Measurements from ENCODE around the gene TBCK. TPM values are rescaled to one million over a fixed set of nuclear protein-coding genes. Genes with fewer than 3 reads are reported as not detected.

Gene TBCK
- total RNA-seq, 4 donors from 2014 or later = 49.2 to 70.6 (median 58.7) TPM

GRCh38 chr4:106046083-106046482, 269.9 kb downstream of the TBCK start:
- no peaks in the 10 kb centered on the region for H3K9me3 ChIP-seq
- H3K4me1 ChIP-seq = peaks cover 0 to 6% of the 10 kb centered on the region in 2 donors
- H3K4me3 ChIP-seq (replicated peaks in 1 of 3) = no peak overlapping the region
- no peaks in the 10 kb centered on the region for H3K27me3 ChIP-seq
- TF ChIP-seq POLR2A (IDR thresholded peaks at IDR 0.05) = no peak
- WGBS, 2 donors = 98% methylated on average over 3 of the region's 3 CpGs
- intact Hi-C loops (cut with DNase I) = no loop called here
- no peaks in the 10 kb centered on the region for H3K36me3 ChIP-seq
- no peak overlapping the region for H3K27ac ChIP-seq
- DNase-seq = no peak

DNA sequence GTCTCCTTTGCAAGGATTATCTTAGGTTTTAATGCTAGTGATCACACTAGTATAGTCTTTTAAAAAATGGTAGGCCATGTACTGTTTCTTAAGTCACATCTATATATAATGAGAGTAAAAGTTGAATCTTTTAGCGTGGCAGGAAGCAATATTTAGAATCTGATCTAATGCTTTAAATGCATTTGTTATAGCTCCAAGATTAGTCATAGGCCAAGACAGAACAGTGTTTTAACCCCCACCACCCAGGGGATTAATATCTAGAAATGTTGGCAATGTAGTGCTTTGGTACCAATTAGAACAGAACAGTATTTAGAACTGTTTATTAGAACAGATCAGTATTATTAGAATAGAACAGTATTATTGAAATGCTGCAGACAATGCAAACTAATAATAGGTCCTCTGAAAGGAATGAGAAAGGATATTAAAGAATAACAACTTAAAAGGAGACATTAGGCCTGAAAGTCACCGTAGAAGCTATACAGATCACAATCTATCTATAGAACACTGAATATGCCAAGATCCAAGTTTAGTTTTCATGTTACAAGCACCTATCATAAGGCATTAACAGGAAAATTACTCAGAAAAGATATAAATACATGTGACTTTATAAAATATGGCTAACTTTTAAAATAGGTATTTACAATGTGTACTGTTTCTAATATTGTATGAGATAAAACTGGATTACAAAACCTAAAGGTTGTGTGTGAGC, 274.6 kb downstream of the TBCK start:
- H3K36me3 ChIP-seq = no peaks in the 10 kb centered on the region
- H3K27me3 ChIP-seq = no peaks in the 10 kb centered on the region
- DNase-seq = no peak
- no peak overlapping the region for H3K27ac ChIP-seq
- intact Hi-C loops (cut with DNase I) = no loop called here
- H3K9me3 ChIP-seq = no peaks in the 10 kb centered on the region
- no peak for TF ChIP-seq POLR2A (IDR thresholded peaks at IDR 0.05)
- TF ChIP-seq CTCF (IDR thresholded peaks at IDR 0.05) = no peak
- H3K4me3 ChIP-seq (replicated peaks in 1 of 3) = no peak overlapping the region
- H3K4me1 ChIP-seq = no peaks in the 10 kb centered on the region
- 77 to 78% methylated on average over 2 of the region's 2 CpGs for WGBS, 2 donors

DNA sequence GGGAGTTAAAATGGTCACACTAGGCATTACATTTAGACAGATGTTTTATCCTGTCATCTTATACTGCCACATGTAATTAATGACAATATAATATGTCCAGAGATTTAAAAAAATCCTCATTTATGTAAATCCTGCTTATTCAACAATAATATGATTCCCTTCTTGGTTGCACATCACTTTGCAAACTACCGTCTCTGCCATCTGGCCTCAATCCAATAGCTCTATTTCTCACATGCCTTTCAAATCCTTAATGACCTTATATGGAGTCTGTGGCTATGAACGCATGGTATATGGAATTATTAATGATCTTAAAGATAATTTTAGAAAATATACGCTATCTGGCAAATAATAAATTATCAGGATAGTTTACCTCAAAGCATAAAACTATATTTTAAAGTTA, 276.2 kb downstream of the TBCK start:
- intact Hi-C loops (cut with DNase I) = no loop called here
- no peak for TF ChIP-seq CTCF (IDR thresholded peaks at IDR 0.05)
- no peak for TF ChIP-seq POLR2A (IDR thresholded peaks at IDR 0.05)
- no peaks in the 10 kb centered on the region for H3K9me3 ChIP-seq
- WGBS, 2 donors = 59 to 60% methylated on average over 3 of the region's 3 CpGs
- H3K27ac ChIP-seq = no peak overlapping the region
- no peak overlapping the region for H3K4me3 ChIP-seq (replicated peaks in 1 of 3)
- no peaks in the 10 kb centered on the region for H3K4me1 ChIP-seq
- H3K36me3 ChIP-seq = no peaks in the 10 kb centered on the region
- DNase-seq = no peak
- no peaks in the 10 kb centered on the region for H3K27me3 ChIP-seq

GRCh38 chr4:106038908-106039307, 277.1 kb downstream of the TBCK start:
- no peak overlapping the region for H3K4me3 ChIP-seq (replicated peaks in 1 of 3)
- H3K4me1 ChIP-seq = no peaks in the 10 kb centered on the region
- WGBS, 2 donors = 95 to 98% methylated on average over 2 of the region's 2 CpGs
- TF ChIP-seq CTCF (IDR thresholded peaks at IDR 0.05) (no peak), POLR2A (IDR thresholded peaks at IDR 0.05) (no peak)
- intact Hi-C loops (cut with DNase I) = no loop called here
- H3K9me3 ChIP-seq = no peaks in the 10 kb centered on the region
- no peak overlapping the region for H3K27ac ChIP-seq
- no peaks in the 10 kb centered on the region for H3K36me3 ChIP-seq
- H3K27me3 ChIP-seq = no peaks in the 10 kb centered on the region
- DNase-seq = no peak

DNA sequence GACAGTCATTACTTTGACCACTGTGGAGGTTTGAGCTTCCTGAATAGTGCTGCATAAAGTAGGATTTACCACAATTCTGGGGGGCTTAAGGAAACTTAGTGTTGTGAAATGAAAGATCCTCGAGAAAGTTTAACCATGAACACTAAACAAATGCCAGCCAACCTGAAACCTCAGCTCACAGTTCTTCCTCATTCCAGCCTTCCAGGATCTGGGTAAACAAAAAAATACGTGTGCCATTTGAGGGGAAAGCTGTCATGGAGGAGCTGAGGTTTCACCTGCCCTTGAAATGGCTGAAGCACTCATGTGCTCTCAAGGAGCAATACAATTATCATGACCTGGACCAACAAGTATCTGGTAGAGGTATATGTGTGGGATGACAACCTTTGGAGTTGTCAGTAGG, 278.0 kb downstream of the TBCK start:
- Histone ChIP-seq H3K4me3 (replicated peaks in 1 of 3) (no peak overlapping the region), H3K36me3 (no peaks in the 10 kb centered on the region), H3K27me3 (no peaks in the 10 kb centered on the region), H3K9me3 (no peaks in the 10 kb centered on the region), H3K27ac (no peak overlapping the region), H3K4me1 (no peaks in the 10 kb centered on the region)
- TF ChIP-seq POLR2A (IDR thresholded peaks at IDR 0.05) = no peak
- TF ChIP-seq CTCF (IDR thresholded peaks at IDR 0.05) = no peak
- 21 to 34% methylated on average over 2 of the region's 2 CpGs for WGBS, 2 donors
- no peak for DNase-seq
- intact Hi-C loops (cut with DNase I) = no loop called here
